Stimulated activated CD4-positive, alpha-beta T cell treated with anti-CD3 and anti-CD28 coated beads, Interleukin-15, amount 100 ng/mL, for 48 hours (primary cell): ENCODE measurements around the gene PLK3.
A peak's percentile ranks its signal among the peaks of the same experiment; 100 is the strongest.
"Not testable (repeated sequence)": the region's sequence is repeated elsewhere in the genome, so short reads cannot be mapped to it uniquely, and the experiment has no call there.

ENCODE experiments used
- DNase-seq, 2 donors: peaks; one replicate each; pipeline ENCODE4 v3.0.0-alpha.2; 2020; ENCODE audit warnings: low read depth in 2 of 2

PLK3 gene

DNA sequence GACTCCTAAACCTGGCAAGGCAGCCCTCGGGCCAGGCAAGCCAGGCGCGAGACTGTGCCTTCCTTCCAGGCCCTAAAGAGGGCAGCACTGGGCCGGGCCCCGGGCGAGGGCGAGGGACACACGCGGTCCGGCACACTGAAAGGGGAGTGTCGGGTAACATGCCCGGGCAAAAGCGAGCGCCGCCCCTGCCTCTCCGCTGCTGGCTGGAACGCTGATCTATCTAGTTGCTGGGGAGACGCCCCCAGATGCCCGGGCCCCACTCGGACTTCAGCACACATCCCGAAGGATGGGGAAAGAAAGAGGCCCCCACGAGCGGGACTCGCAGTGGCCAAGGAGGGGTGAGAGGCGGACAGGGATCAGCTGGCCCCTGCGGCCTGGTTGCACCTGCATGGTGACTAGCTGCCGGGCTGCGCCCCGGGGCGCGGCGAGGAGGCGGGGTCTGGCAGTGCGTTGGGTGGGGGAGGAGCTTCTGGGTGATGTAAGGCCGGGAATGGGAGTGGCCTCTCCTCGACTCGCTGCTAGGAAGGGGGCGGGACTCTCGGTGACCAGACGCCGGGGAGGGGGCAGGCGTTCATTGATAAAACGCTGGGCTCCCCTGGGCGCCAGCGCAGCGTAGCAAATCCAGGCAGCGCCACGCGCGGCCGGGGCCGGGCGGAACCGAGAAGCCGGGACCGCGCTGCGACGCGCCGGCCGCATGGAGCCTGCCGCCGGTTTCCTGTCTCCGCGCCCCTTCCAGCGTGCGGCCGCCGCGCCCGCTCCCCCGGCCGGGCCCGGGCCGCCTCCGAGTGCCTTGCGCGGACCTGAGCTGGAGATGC, at the start of gene PLK3:
Gene PLK3 (plus strand): TSS at position 608 of the 815 bp plus-strand sequence. CDS start 87 bp downstream, at position 695.
- peak; percentile 98 to 99 for DNase-seq

DNA sequence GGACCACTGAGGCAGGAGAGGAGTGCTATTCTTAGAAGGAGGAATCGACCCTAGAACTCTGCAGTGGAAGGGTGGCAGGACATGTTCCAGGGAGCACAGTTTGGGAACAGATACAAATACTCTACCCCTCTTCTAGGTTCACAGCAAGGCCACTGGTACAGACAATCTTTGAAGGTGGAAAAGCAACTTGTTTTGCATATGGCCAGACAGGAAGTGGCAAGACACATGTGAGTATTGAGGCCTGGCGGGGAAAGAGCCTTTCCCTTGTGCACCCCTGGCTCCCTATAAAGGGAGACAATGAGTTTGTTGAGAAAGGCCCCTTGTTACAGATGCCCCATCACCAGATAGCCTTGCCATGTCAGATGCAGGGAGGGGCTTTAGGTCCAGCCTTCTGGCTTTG, 42.8 kb upstream of the PLK3 start:
- DNase-seq, result no peak

DNA sequence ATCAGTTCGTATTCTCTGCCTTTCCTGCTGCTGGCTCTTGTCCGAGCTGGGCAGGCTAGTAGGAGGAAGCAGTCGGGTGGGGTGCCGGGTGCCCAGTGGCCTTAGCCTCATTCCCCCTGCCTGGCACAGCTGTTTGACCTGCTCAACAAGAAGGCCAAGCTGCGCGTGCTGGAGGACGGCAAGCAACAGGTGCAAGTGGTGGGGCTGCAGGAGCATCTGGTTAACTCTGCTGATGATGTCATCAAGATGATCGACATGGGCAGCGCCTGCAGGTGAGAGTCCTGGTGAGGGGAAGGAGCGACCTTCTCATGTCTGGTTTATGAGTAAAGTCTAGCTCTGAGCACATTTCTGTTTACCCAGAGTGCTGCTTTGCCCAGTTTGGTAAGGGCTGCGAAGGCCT, 41.1 kb upstream of the PLK3 start:
- no peak for DNase-seq

DNA sequence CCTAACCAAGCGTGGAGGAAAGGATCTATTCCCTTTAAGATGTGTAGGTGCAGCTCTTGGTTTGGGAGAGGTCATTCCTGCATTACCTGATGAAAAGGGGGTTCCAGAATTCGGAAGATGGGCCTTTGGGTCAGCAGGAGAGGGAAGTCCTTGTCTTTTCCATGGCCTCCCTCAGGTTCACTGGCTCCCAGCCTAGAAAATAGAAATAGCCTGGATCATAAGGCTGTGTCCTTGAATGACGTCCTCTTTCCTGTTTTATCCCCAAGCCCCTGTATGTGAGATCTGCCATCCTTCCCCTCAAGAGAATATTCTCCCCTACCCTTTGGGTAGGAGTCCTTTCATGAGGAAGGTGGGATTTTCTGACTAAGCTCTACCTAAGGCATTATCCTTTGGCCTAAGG, 39.3 kb upstream of the PLK3 start:
- no peak for DNase-seq

- DNase-seq, result not testable (repeated sequence)
Observed at GRCh38 chr1:44766421-44766820, 33.8 kb upstream of the PLK3 start.

DNA sequence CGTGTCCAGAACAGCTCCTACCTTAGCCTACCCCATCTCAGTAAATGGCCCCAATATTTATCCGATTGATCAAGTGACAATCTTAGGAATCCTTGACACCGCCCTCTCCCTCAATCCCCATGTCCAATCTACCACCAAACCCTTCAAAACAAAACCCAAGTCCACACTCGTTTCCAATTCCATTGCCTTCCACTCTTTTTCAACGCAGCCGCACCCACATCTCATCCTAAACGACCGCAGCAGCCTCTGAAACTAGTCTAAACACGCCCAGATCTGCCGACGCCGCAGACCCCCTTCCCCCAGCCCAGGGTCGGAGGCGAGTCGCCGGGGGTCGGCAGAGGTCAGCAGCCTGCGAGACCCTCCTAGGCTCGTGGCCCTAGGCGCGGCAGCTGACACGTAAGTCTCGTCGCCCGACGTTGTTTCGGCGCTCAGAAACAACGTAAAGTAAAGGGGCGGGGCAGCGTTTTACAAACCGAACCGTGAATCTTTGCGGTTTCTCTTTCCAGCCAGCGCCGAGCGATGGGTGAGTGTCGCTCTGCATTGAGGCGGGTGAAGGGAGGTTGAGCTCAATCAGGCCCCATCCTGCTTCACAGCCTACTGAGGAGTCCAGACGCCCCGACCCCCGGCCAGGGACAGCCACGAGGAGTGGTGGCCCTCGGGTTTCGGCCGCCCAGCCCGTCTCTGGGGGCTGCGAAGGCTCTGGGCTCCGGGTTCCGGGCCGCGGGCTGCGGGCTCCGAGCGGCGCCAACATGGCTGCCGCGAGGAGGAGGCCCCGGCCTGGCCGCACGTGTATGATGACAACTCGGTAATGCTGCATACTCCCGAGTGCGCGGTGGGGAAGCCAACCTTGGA, 24.9 kb upstream of the PLK3 start, which contains the start of gene RPS8:
Gene RPS8 (plus strand): TSS at position 463 of the 852 bp plus-strand sequence. CDS start 57 bp downstream, at position 520.
- DNase-seq, result peak; percentile 83 to 88

- no peak for DNase-seq
Observed at GRCh38 chr1:44775930-44776729, 24.0 kb upstream of the PLK3 start.

GRCh38 chr1:44776730-44777068, 23.5 kb upstream of the PLK3 start:
- no peak for DNase-seq

DNA sequence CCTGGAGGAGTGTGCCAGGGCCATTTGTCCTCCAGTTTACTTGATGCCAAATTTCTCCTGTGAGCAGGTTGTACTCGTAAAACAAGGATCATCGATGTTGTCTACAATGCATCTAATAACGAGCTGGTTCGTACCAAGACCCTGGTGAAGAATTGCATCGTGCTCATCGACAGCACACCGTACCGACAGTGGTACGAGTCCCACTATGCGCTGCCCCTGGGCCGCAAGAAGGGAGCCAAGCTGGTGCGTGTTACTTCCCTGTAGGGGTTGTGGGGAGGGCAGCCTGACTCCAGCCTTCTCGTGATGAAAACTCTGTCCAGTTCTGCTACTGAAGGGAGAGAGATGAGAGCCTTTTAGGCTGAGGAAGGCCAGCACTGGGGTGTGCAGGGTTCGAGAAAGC, 22.6 kb upstream of the PLK3 start:
- no peak for DNase-seq

GRCh38 chr1:44777969-44778635, 22.1 kb upstream of the PLK3 start:
- DNase-seq, result no peak

GRCh38 chr1:44778705-44779576, 21.2 kb upstream of the PLK3 start:
- no peak for DNase-seq

GRCh38 chr1:44780583-44781121, 19.5 kb upstream of the PLK3 start:
- no peak for DNase-seq

GRCh38 chr1:44783697-44784093, 16.5 kb upstream of the PLK3 start:
- no peak for DNase-seq

GRCh38 chr1:44784094-44785028, 15.8 kb upstream of the PLK3 start:
- no peak for DNase-seq

DNA sequence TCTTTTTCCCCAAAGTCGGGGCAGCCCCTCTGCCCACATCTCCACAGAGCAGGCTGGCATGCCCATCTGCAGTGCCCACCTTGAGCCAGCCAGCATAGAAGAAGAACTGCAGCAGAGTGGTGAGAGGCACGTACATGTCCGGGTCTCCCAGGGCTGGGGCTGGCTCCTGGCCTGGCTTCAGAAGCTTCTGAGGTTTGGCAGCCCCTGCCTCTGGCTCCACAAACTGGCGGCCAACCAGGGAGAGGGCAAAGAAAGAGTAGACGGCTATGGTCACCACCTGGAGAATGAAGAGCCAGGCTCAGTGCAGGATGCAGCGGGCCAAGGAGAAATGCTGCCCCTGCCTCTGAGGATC, 15.2 kb upstream of the PLK3 start:
- DNase-seq, result no peak

- DNase-seq, result no peak
Observed at GRCh38 chr1:44785501-44786137, 14.6 kb upstream of the PLK3 start.

- peak in 1 of 2 donors; percentile 71 for DNase-seq
Observed at GRCh38 chr1:44786138-44786840, 13.9 kb upstream of the PLK3 start.

GRCh38 chr1:44786841-44787426, 13.2 kb upstream of the PLK3 start:
- no peak for DNase-seq
